ENCODE measurements around the gene SLAMF1. TPM values are rescaled to one million over a fixed set of nuclear protein-coding genes. Genes with fewer than 3 reads are reported as not detected.

SLAMF1 gene
- total and polyA plus RNA-seq, 2 of the 13 experiments (the other 11 are each of a cell fraction or from before 2014, with no cell fraction given) = not detected

- TF ChIP-seq, protein P1, sequence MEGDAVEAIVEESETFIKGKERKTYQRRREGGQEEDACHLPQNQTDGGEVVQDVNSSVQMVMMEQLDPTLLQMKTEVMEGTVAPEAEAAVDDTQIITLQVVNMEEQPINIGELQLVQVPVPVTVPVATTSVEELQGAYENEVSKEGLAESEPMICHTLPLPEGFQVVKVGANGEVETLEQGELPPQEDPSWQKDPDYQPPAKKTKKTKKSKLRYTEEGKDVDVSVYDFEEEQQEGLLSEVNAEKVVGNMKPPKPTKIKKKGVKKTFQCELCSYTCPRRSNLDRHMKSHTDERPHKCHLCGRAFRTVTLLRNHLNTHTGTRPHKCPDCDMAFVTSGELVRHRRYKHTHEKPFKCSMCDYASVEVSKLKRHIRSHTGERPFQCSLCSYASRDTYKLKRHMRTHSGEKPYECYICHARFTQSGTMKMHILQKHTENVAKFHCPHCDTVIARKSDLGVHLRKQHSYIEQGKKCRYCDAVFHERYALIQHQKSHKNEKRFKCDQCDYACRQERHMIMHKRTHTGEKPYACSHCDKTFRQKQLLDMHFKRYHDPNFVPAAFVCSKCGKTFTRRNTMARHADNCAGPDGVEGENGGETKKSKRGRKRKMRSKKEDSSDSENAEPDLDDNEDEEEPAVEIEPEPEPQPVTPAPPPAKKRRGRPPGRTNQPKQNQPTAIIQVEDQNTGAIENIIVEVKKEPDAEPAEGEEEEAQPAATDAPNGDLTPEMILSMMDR (CRISPR knock-in tag; IDR thresholded peaks at IDR 0.05) = no peak
- no peak for TF ChIP-seq ZNF577 (CRISPR knock-in tag; IDR thresholded peaks at IDR 0.05; ENCODE audit: borderline replicate concordance, low read depth)
- no peak for TF ChIP-seq ZNF251 (CRISPR knock-in tag; IDR thresholded peaks at IDR 0.05)
- TF ChIP-seq DNMT3B (CRISPR knock-in tag; conservative IDR thresholded peaks at IDR 0.05) = no peak
- TF ChIP-seq ZNF800 (CRISPR knock-in tag; IDR thresholded peaks at IDR 0.05) = no peak
- no peak for TF ChIP-seq ZNF574 (CRISPR knock-in tag; IDR thresholded peaks at IDR 0.05)
Measured at GRCh38 chr1:160653620-160654016, 6.8 kb upstream of the SLAMF1 start (continued).
